Heart right ventricle (tissue), 16 donors: ENCODE data around the gene PPP4R4. TPM values are rescaled to one million over a fixed set of nuclear protein-coding genes. Genes with fewer than 3 reads are reported as not detected.

ENCODE experiments used
- ATAC-seq, 8 donors: fragments of 200-7000 bp; cut with Tn5 transposase; one replicate each; pipeline ENCODE4 v1.9.1; 2020; ENCODE audit warnings: mild to moderate bottlenecking in 8 of 8, moderate library complexity in 8 of 8, moderate number of reproducible peaks in 1 of 8
- DNase-seq, 2 donors: peaks; one replicate each; pipeline ENCODE4 v3.0.0-alpha.2; 2020
- H3K27ac ChIP-seq, 10 donors: fragments of 200-600 bp; sonication (generic) in 2 of 10; one replicate each; pipeline versions ENCODE4 v1.5.0 to v1.8.0; 2020 to 2022; ENCODE audit warnings: mild to moderate bottlenecking in 3 of 10
- H3K27me3 ChIP-seq, 7 donors: fragments of 200-600 bp; one replicate each; pipeline ENCODE4 v1.8.0; 2021 to 2022; ENCODE audit warnings: mild to moderate bottlenecking in 2 of 7
- H3K36me3 ChIP-seq, 9 donors: fragments of 200-600 bp; sonication (generic) in 1 of 9; one replicate each; pipeline versions ENCODE4 v1.5.0 to v1.8.0; 2020 to 2022; ENCODE audit warnings: mild to moderate bottlenecking in 2 of 9
- H3K4me1 ChIP-seq, 9 donors: fragments of 200-600 bp; sonication (generic) in 1 of 9; one replicate each; pipeline versions ENCODE4 v1.5.0 to v1.8.0; 2020 to 2022; ENCODE audit warnings: mild to moderate bottlenecking in 4 of 9
- H3K4me3 ChIP-seq, 10 donors: fragments of 200-600 bp; sonication (generic) in 2 of 10; one replicate each; pipeline versions ENCODE4 v1.5.0 to v1.8.0; 2020 to 2022; ENCODE audit warnings: mild to moderate bottlenecking in 7 of 10, moderate library complexity in 2 of 10
- H3K9me3 ChIP-seq, 11 donors: fragments of 200-600 bp in 10 of 11; sonication (generic) in 2 of 11; one replicate each; pipeline versions ENCODE4 v1.5.0 to v1.8.0; 2013 to 2022; ENCODE audit warnings: mild to moderate bottlenecking in 2 of 11, control low read depth in 1 of 11, moderate library complexity in 1 of 11
- CTCF ChIP-seq, 9 donors: fragments of 200-600 bp; sonication (generic) in 2 of 9; IDR thresholded peaks; one replicate each; pipeline versions ENCODE4 v1.5.0 to v1.8.0; 2021 to 2022; ENCODE audit warnings: antibody characterized with exemption in 9 of 9, mild to moderate bottlenecking in 5 of 9, moderate library complexity in 1 of 9
- WGBS, 2 donors: extraction: QIAGEN DNeasy Blood & Tissue Kit; methylation state at CpG; one replicate each; pipeline ENCODE4 v1.1.7; 2013; ENCODE audit warnings: inconsistent platforms in 1 of 2; 5-methylcytosine and 5-hydroxymethylcytosine counted together
- intact Hi-C, 10 donors: fragments of 100-400 bp; cut with DNase I; formaldehyde crosslinking; loops; one replicate each; pipeline versions ENCODE4 v1.11.1 to v1.14.2; 2022
- polyA plus RNA-seq, 2 donors: library from polyadenylated mRNA; stranded (reverse); fragments of 200-250 nt; gene quantifications; one replicate each; pipeline ENCODE4 v1.2.3, GENCODE V29; 2013
- total RNA-seq, 10 donors: library from RNA; stranded (reverse); fragmentation: NEBNext Ultra II Directional in 3 of 10; extraction: Animal tissue kit (Norgen Biotek cat#: 25700) in 3 of 10; gene quantifications; one replicate each; pipeline versions ENCODE4 v1.2.1 to v1.2.4, GENCODE V29; 2021 to 2023
- donor health status: Arrhythmogenic right ventricular cardiomyopathy.
- donor health status: ischemic (EF 13 %, LVEDD 7.1; RV severe dilation, severe dysfunction).
- donor health status: healthy with polysubstance abuse.
- donor health status: DM: no; HTN: yes; CAD: no.
- donor health status: DM: no; HTN: no; CAD: no.
- donor health status: ischemic (EF 25% LVEDD 6.9; RV normal size, moderate dysfunction).
- donor health status: ischemic (EF 25% LVEDD 5.7; RV mildly dilated, moderate dysfunction).
- donor health status: healthy.
- donor health status: DM: yes; HTN: yes; CAD: no.
- donor health status: Ischemic cardiomyopathy.
- donor health status: ischemic (EF 35%, LVEDD 5.7; RV mildly dilated, moderate dysfunction).
- donor health status: nonischemic (EF 11% LVEDD 7.7; RV severe dilation, severe dysfunction).
- donor health status: DM: yes; HTN: yes; CAD: no.
- donor health status: PGD.
- donor health status: ischemic (EF 29% LVEDD 5.4; RV normal size, mild dysfunction).
- donor health status: nonischemic (EF 23%, LVEDD 6.1; RV moderate dilation, normal function).

The PPP4R4 gene
- total and polyA plus RNA-seq, 12 donors: 0.13 to 0.94 (median 0.31) TPM; not detected in 5

GRCh38 chr14:94291906-94292525, 117.9 kb downstream of the PPP4R4 start:
- no peak for TF ChIP-seq CTCF (IDR thresholded peaks at IDR 0.05)
- DNase-seq (no peak), ATAC-seq (no peak)
- 79 to 81% methylated on average over 15 of the region's 15 CpGs for WGBS, 2 donors
- H3K9me3 ChIP-seq: no peaks in the 10 kb centered on the region
- H3K4me1 ChIP-seq: no peaks in the 10 kb centered on the region
- no peak overlapping the region for H3K27ac ChIP-seq
- peaks cover 0 to 18% (median 0%) of the 10 kb centered on the region in 7 donors for H3K27me3 ChIP-seq
- intact Hi-C loops: no loop called here
- no peaks in the 10 kb centered on the region for H3K36me3 ChIP-seq
- H3K4me3 ChIP-seq: no peak overlapping the region

- Histone ChIP-seq H3K9me3 (no peaks in the 10 kb centered on the region), H3K4me1 (no peaks in the 10 kb centered on the region), H3K4me3 (no peak overlapping the region), H3K27ac (no peak overlapping the region), H3K27me3 (peaks cover 0 to 18% (median 0%) of the 10 kb centered on the region in 7 donors), H3K36me3 (no peaks in the 10 kb centered on the region)
- DNase-seq (no peak), ATAC-seq (no peak)
- 93% methylated on average over 3 of the region's 3 CpGs for WGBS, 2 donors
- intact Hi-C loops: no loop called here
- no peak for TF ChIP-seq CTCF (IDR thresholded peaks at IDR 0.05)
These were observed 118.4 kb downstream of the PPP4R4 start for GRCh38 chr14:94292526-94292871.

- peaks cover 0 to 18% (median 0%) of the 10 kb centered on the region in 7 donors for H3K27me3 ChIP-seq
- H3K36me3 ChIP-seq: no peaks in the 10 kb centered on the region
- no peak within 1 kb of the TSS for H3K4me3 ChIP-seq
- ATAC-seq (no peak), DNase-seq (no peak)
- H3K27ac ChIP-seq: no peak within 1 kb of the TSS
- H3K4me1 ChIP-seq: no peaks in the 10 kb centered on the region
- TF ChIP-seq CTCF (IDR thresholded peaks at IDR 0.05): no peak
- intact Hi-C loops: no loop called here
- H3K9me3 ChIP-seq: no peaks in the 10 kb centered on the region
- 73 to 74% methylated on average over 10 of the region's 10 CpGs for WGBS, 2 donors
These were observed 118.9 kb downstream of the PPP4R4 start, which contains the start of gene SERPINA10 for GRCh38 chr14:94292872-94293577. TSS of gene SERPINA10 (minus strand) at chr14:94293268. CDS start at chr14:94290593, 2,675 bp downstream.

- H3K27ac ChIP-seq: no peak overlapping the region
- H3K9me3 ChIP-seq: no peaks in the 10 kb centered on the region
- TF ChIP-seq CTCF (IDR thresholded peaks at IDR 0.05): no peak
- H3K4me3 ChIP-seq: no peak overlapping the region
- 68 to 79% methylated on average over 3 of the region's 3 CpGs for WGBS, 2 donors
- no peaks in the 10 kb centered on the region for H3K4me1 ChIP-seq
- intact Hi-C loops: no loop called here
- DNase-seq: no peak
- H3K36me3 ChIP-seq: no peaks in the 10 kb centered on the region
- H3K27me3 ChIP-seq: peaks cover 0 to 18% (median 0%) of the 10 kb centered on the region in 7 donors
- ATAC-seq: no peak
These were observed 119.4 kb downstream of the PPP4R4 start for GRCh38 chr14:94293578-94293924.
